ENCODE data around the gene MDFIC2.
"Not testable (repeated sequence)": the region's sequence is repeated elsewhere in the genome, so short reads cannot be mapped to it uniquely, and the experiment has no call there.

The MDFIC2 gene

GRCh38 chr3:70312336-70312735, at the start of gene MDFIC2:
Gene MDFIC2, minus strand, starts transcription at chr3:70312638. Its CDS starts 665 bp downstream, at chr3:70311973.
- no peak for DNase-seq (ENCODE audit: low spot score)

- peak; percentile 36 for DNase-seq (ENCODE audit: low spot score)
Observed at GRCh38 chr3:70360979-70361760, 48.7 kb upstream of the MDFIC2 start.

DNA sequence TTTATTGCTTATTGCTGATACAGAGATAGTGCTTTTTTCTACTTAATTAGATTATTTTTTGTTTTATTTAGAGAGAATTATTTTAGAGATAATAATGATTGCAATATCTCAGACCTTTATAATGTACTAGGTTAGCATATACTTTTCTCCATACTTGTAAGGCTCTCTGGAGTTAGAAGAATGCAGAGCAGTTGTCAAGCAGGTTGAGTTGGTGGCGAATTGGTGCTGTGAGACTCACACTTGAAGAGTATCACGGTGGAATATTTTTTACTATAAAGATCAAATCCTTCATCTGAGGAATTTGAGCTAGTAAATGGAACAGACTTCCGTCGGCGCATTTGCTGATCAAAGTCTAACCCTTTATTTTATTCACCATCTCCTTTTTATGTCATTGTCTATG, 47.3 kb upstream of the MDFIC2 start:
- no peak for DNase-seq (ENCODE audit: low spot score)

- peak; percentile 26 for DNase-seq (ENCODE audit: low spot score)
Observed at GRCh38 chr3:70358978-70359580, 46.6 kb upstream of the MDFIC2 start.

DNA sequence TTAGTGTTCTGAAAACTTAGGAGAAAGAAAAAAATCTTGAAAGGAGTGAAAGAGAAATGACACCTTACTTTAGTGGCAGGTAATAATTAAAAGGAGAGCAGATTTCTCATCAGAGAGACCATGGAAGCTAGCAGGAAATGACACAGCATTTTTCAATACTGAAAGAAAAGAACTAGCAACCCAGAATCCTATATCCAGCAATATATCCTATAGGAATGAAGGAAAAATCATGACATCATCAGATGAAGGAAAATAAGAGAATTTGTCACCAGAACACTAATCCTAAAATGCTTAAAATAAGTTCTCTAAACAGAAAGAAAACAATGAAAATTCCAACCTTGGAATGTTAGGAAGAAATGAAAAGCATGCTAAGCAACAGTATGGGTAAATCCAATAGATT, 39.8 kb upstream of the MDFIC2 start:
- DNase-seq (ENCODE audit: low spot score), result no peak

GRCh38 chr3:70342149-70342548, 29.7 kb upstream of the MDFIC2 start:
- DNase-seq (ENCODE audit: low spot score), result no peak

DNA sequence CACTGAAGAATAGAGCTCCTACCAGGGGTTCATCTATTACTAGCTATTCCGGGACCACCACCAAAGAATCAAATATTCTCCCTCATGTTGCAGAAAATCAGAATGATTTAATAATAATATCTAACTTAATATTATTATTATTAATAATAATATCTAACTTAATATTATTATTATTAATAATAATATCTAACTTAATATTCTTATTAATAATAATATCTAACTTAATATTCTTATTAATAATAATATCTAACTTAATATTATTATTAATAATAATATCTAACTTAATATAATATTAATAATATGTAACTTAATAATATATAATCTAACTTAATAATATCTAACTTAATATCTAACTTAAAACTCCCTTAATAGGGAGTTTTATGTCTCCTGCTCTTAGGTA, 24.4 kb upstream of the MDFIC2 start:
- DNase-seq (ENCODE audit: low spot score), result not testable (repeated sequence)

GRCh38 chr3:70333080-70333479, 20.6 kb upstream of the MDFIC2 start:
- no peak for DNase-seq (ENCODE audit: low spot score)

DNA sequence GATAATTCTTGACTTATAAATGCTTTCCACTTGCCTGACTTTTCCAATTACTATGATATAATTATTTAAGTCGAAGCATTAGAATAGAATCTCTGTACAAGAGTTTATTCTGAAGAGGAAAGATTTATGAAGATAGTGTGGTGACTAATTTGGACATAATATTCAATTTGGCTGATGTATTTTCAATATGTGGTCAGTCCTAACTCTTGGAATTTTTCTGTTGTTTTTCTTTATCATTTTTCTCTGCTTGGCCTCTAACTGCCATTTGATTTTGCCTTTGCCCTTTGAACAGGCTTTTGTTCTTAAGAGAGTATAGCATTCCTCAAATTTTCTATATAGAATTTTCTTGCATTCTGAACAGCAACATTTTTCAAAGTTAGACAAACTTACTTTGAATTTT, 2.6 kb upstream of the MDFIC2 start:
- DNase-seq (ENCODE audit: low spot score), result no peak

DNA sequence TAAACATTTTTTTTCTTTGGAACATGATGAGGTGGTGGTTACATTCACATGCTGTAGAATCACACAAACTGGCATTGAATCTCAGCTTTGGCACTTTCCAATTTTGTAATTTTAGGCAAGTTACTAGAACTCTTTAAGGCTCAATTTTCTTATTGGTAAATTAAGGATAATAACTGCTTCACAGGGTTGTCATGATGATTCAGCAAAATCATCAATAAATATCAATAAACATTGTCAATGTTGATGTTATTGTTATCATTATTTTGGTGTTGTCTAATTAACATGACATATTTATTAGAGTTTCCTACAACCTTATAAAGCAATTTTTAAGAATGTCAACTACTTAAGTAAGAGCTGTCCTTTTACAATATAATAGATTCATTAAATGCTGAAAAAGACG, 1.6 kb downstream of the MDFIC2 start:
- no peak for DNase-seq (ENCODE audit: low spot score)

DNA sequence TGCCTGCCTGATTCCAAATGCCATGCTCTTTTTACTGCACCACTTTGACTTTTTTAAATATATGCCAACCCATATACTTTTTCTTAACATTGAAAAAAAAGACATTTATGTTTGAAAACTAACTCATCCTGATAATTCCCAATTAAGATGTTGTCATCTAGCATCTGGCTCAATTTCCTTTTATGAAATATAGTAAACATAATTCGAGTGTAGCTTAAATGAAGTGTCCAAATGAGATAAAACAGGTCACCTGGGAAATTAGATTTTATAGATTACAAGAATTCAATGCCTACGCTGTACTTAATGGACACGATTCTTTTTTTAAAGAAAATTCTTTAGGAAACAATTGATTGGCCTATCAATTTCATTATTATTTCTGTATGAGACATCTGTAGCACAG, 2.8 kb downstream of the MDFIC2 start:
- no peak for DNase-seq (ENCODE audit: low spot score)

DNA sequence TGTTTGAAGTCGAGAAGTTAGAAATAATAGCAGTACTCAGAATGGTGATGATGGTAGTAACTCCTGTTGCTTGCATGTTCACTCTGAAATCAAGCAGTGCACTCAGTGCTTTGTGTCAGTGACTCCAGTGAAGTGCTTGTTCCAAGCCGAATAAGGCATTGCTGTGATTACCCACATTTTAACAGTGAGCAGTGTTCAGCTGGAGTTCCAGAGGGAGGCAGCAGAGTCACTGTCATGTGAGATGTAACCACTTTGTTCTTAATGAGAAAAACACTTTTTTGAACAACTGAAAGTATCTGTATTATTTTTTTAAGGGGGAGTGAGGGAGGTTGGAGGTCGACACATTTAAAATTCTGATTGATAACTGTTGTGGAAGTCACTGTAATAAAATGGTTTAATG, 3.7 kb downstream of the MDFIC2 start:
- DNase-seq (ENCODE audit: low spot score), result no peak

- no peak for DNase-seq (ENCODE audit: low spot score)
Observed at GRCh38 chr3:70306736-70307135, 5.7 kb downstream of the MDFIC2 start.

- no peak for DNase-seq (ENCODE audit: low spot score)
Observed at GRCh38 chr3:70298385-70298784, 14.1 kb downstream of the MDFIC2 start.

GRCh38 chr3:70291097-70291482, 21.3 kb downstream of the MDFIC2 start:
- no peak for DNase-seq (ENCODE audit: low spot score)

GRCh38 chr3:70290431-70291096, 21.9 kb downstream of the MDFIC2 start:
- not testable (repeated sequence) for DNase-seq (ENCODE audit: low spot score)

GRCh38 chr3:70281663-70282062, 30.8 kb downstream of the MDFIC2 start:
- no peak for DNase-seq (ENCODE audit: low spot score)

DNA sequence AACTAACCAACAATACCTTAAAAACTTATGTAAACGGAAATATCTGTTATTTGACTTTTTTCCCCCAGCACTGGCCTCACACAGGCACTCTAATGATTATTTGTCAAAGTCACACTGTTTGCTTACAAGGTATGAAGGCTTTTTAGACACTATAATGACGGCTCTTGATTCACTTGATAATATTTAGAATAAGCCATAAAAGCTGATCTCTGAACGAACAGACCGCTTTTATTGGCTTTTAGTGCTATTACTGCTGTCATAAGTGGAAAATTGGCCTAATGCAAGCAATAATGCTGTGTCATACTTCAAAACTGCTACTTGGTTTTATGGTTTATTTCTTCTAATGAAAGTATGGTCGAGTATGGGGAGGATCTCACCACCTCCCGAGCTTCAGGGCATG, 35.1 kb downstream of the MDFIC2 start:
- no peak for DNase-seq (ENCODE audit: low spot score)

DNA sequence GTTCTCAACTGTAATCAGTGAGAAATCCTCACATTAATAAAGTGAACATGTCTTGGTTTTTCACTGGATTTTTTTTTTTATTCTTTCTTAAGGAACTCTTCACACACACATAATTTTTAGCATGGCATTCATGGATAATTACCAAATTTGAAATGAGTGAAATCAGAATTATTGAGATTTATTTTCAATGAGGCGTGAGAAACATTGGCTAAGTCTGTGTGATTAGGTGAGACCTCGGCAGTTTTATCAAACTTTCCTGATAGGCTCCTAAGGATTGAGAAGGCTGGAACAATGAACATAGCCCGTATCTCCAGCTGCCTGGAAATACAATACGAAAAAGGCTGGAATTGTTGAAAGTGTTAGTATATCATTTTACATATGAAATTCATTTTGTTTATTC, 35.5 kb downstream of the MDFIC2 start:
- DNase-seq (ENCODE audit: low spot score), result no peak

DNA sequence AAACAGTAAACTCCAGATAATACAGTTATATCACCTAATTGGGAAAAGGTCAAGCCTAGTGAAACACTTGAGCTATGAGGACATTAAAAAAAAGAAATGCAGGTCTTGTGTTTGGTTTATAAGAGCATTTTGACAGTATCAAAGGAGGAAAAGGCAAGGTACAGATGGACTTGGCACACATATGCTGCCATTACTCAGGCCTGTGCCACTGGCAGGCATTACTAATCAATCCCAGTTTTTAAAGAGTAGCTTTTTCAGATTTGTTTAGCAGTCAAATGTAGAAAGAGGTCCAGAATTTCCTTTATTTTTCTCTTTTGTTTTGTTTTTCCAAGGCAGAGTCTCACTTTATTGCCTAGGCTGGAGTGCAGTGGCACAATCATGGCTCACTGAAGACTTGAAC, 38.9 kb downstream of the MDFIC2 start:
- DNase-seq (ENCODE audit: low spot score), result no peak

GRCh38 chr3:70272798-70273197, 39.6 kb downstream of the MDFIC2 start:
- no peak for DNase-seq (ENCODE audit: low spot score)

DNA sequence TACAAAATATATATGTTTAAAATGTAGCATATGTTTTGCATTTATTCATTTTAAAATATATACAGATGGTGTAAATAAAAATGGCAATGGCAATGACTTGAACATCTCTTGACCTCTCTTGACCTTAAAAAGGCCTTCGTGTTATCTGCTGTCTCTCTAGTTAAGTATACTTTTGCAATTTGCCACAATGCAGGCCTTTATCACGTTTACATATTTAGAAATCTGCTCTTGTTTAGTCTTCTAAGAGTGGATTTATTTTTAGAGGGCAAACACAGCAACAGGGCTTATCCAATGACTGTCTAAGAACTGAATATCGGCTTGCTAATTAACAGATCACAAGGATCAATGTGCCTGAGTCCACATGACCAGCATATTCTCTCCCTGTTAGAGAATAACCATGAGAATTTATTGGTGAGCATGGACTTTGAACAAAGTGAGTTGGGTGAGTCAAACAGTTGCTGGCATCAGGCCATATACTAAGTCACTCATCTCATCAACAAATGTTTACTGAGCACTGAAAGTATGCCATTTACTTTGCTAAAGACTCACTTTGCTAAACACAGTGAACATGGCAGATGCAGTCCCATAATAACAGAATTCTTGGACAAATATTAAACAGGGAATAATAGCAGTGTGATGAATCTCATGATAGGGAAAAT, 48.2 kb downstream of the MDFIC2 start:
- DNase-seq (ENCODE audit: low spot score), result no peak

DNA sequence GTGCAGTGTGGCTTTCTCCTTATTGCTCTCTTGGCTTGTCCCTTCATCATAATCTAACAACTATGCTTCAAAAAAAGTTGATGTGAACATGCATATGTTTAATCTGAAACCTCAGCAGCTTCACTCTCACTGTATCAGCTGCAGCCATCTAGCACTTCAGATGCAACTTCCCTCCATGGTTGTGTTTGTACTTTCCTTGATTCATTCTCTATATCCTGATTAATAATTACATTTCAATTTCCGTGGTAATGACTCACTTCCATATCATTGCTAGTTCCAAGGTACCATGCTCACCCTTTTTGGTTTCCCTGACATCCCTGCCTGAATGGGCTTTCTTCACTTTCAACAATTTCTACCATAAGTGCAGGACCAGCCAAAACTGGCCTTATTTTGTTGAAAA, 51.2 kb downstream of the MDFIC2 start:
- DNase-seq (ENCODE audit: low spot score), result no peak

All from activated CD4-positive, alpha-beta T cell treated with anti-CD3 and anti-CD28 coated beads, Interleukin-2, Interleukin-4, amounts not matched to agents 100 ng/mL and 50 ng/mL, durations not matched to agents 16 hours and 8 hours (primary cell).